Activated CD4-positive, alpha-beta T cell treated with anti-CD3 and anti-CD28 coated beads for 1 hour (primary cell): Measurements from ENCODE around the gene EDN3.

Experiments
- DNase-seq: peaks from one replicate; pipeline ENCODE4 v3.0.0-alpha.2; 2020

Gene EDN3

GRCh38 chr20:59308493-59309201, 8.2 kb downstream of the EDN3 start:
- no peak for DNase-seq

DNA sequence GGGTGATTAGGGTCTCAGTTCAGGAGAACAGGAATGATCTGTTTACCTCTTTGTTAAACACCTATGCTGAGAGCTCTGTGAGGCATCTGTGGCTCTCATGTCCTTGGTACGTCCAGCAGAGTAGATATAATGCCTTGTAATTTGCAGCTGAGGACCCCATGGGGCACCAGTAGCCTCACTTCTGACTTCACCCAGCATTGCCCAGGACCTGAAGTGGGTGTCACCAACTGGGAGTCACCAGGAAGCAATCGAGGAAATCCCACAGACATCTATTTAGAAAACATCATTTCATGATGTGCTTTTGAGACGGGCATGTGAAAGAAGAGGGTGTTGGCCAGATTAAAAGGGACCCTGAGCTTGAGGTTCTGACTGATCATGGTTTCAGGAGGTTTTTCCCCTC, 8.8 kb downstream of the EDN3 start:
- no peak for DNase-seq

DNA sequence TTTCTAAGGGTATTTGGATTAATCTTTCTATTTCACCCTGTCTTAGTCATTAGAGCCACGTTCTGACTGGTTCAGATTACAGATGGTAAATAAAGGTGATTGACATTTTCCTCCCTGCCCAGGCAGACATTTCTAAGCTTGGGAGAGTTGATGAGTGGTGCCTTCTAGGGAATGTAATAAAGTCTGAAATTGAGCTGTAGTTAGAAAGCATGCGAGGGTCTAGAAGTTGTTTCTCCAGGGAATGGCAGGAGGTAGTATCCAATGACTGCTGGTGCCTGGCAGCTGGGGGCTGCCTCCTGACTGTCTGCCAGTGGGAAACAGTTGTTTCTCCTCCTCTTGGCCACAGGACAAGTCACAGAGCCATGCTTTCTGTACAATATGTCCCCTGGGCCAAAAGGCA, 14.6 kb downstream of the EDN3 start:
- no peak for DNase-seq

GRCh38 chr20:59316911-59317731, 16.7 kb downstream of the EDN3 start:
- DNase-seq: no peak

DNA sequence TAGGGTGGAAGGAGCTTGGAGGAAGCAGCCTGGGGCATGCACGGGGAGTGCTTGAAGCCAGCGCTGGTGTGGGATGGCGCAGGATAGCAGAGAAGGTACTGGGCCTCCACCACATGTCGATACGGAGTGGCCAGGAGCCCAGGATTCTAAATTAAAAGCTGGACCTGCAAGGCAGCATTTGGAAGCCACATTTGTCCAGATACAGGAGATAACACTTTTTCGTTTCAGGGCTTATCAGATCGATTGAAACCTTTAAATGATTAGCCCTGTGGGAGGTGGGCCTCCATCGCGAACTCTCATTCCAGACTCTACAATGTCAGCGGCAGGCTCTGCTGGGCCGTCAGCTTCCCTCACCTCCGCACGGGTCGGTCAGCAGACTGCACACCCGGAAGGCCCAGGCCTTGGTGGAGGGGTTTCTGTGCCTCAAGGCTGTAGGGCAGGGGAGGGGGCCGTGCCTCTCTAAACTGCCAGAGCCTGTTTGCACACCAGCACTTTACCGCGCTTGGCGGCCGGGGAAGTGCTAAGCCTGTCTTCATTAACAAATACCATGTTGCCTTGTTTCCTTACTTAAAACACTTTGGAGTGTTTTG, 17.9 kb downstream of the EDN3 start:
- no peak for DNase-seq

GRCh38 chr20:59318803-59319202, 18.4 kb downstream of the EDN3 start:
- no peak for DNase-seq

- no peak for DNase-seq
Observed at GRCh38 chr20:59320426-59320825, 20.0 kb downstream of the EDN3 start.

DNA sequence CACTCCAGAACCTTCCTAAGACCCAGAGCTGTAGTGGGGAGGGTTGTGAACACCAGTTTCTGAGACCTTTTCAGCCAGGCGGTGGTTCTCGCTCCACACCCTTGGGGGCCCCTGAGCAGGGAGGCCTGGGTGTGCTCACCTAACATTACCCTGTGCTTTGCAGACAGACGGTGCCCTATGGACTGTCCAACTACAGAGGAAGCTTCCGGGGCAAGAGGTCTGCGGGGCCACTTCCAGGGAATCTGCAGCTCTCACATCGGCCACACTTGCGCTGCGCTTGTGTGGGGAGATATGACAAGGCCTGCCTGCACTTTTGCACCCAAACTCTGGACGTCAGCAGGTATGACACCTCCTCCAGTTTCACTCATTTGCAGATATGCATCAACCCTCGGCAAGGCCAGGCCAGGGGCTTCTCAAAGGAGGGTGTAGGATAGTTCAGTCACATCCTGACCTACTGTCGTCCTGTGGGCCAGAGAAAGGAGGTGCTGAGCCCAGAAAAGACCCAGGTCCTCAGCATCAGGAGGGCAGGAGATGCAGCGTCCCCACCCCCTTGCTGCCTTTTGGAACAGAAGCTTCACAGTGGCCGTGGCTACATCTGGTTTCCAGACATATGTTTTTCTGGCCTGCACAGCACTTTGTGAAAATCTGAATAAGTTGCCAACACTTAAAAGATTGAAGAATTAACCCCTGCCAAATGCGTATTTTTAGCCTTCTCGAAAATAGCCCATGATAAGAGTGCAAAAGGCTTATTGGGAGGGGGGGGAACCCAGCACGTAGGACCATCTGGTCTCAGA, 20.6 kb downstream of the EDN3 start:
- no peak for DNase-seq

DNA sequence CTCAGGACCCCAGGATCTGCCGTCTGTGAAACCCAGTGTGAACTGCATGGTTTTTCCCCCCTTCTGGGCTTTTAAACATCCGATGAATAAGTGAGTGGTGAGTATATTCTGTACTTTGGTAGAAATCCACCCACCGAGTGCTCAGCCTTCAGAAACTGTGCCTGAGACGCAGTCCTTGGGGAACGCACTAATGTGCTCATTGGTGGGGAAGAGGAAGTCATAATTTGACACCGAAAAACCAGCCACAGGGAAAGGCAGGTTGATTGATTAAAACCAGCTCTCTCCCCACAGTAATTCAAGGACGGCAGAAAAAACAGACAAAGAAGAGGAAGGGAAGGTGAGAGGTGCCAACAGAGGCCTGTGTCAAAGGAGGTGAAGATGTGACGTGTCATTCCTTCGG, 21.7 kb downstream of the EDN3 start:
- no peak for DNase-seq

DNA sequence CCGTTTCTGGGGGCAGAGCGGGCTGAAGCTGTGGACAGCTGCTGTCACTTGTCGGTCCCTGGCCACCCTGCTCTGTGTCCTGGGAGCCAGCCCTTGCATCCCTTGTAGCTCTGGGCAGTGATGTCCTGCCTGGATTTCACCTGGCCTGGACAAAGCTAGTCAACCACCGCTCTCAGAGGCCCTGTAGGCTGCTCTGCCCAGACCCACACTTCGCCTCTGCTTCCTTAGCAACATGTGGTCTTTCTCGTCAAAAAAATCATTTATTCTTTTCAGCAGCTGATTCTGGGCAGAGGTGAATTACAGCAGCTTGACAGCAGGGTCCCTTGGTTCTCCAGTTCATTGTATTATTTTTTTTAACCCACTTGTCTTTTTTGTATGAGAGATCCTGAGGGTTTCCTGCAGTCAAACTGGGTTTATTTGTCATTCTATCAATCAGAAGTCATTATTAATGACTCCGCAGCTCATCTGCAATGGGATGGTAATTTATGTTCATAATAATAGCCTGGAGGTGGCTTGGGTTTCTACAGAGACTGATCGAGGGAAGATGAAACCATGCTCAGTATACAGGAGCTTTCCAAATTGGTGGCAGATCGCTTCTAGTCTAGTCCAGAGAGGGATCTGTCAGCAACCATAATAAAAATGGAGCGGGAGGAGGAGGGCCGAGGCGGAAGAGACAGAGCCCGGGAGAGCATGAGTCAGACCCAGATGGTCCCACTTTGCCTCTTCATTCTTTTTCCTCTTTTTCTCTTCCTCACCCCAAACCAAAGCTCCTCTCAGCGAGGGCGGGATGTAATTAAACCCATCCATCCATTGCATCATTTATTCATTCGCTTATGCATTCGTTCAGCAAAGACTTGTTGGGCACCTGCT, 22.4 kb downstream of the EDN3 start:
- no peak for DNase-seq

DNA sequence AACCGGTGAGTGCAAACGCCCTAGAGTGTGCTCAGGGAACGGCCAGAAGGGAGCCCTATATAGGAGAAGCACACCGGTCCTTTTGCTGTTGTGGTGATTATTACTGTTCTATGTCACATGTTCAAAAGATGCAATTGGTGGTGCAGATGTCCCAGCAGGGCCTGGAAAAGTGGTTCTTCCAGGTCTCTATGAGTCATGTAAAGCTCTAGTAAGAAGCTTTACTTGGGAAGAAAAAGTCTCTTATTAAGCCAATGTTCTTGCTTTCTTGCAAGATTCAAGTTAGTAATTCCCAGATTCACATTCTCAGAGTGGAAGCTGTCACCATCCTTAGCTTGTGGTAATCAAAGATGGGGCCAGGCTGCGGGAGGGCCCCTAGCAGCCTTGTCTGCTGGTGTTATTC, 23.3 kb downstream of the EDN3 start:
- no peak for DNase-seq

DNA sequence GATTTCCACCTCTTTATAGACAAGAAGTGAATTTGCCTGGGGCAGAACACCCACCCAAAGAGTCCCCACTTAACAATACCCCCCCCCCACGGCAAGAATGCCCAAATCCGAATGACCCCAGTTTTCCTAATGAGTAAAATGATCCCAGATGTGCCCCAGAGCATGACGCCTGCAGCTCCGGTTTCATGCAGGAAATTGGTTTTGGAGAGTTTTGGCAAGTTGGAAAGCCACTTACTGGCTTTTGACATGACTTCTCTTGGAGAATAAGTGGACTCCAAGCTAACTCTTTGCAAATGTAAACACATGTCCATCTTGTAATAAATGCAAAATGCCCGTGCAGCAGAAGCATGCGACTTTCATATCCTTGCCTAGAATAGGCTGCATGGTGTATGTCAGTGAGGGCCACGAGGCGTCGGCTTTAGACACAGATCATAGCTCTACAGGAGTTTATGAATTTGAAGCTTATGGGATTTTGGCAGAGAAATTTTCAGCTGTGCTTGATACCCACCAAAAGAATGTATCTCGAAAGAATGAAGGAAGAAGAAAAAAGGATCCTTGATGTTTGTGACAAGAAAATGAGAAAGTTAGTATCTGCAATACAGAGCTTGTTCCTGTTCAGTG, 24.2 kb downstream of the EDN3 start:
- DNase-seq: no peak

- DNase-seq: no peak
Observed at GRCh38 chr20:59325142-59325523, 24.7 kb downstream of the EDN3 start.

DNA sequence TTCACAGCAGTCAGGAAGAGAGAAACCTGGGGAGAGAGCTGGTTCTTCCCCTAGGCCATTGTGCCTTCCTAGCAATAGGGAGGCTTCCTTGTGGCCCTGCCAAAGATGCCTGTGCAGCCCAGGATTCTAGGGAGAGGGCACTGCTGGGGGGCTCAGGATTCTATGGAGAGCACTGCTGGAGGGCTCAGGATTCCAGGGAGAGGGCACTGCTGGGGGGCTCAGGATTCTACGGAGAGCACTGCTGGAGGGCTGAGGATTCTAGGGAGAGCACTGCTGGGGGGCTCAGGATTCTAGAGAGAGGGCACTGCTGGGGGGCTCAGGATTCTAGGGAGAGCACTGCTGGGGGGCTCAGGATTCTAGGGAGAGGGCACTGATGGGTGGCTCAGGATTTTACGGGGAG, 25.8 kb downstream of the EDN3 start:
- no peak for DNase-seq

GRCh38 chr20:59328071-59328470, 27.7 kb downstream of the EDN3 start:
- DNase-seq: no peak

- DNase-seq: no peak
Observed at GRCh38 chr20:59331721-59332329, 31.4 kb downstream of the EDN3 start.

DNA sequence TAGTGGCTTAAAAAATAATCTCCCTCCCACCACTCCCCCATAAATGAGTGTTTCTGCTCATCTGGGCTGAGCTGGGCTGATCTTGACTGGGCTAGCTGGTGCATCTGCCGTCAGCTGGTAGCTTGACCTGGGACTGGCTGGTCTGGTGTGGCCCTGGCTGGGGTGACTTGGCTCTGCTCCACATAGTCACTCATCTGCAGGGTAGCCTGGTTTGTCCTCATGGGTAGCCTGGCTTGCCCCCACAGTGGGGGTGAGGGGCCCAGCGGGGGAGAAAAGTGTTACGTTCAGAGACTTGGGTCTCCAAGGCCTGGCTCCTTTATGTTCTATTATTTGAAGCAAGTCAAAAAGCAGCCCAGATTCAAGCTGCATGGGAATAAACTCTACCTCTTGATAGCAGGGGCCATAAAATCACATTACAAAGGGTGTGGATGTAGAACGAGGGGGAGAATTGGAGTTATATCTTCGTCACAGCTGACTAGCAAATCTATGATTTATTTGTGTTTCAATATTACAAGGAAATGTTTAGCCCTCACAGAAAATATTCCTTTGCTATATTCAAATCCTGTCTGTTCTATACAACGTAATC, 32.9 kb downstream of the EDN3 start:
- no peak for DNase-seq

DNA sequence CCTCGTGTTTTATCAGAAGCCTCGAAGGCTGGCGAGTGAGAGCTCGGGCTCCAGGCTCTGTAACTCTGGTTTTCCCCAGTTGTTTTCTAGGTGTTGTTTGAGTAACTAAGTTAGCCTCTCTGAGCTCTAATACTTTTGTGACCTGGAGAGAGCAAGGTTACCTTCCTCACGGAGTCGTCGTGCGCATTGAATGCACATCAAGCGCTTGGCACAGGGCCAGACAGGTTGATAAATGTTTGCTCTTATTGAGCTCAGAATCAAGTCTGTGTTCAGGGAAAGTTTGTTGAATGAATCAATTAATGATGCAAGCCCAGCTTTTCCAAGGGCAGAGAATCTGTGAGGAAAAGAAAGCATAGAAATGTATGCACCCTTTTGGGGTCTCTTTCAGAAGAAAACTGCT, 33.5 kb downstream of the EDN3 start:
- DNase-seq: no peak

GRCh38 chr20:59334651-59335300, 34.4 kb downstream of the EDN3 start:
- no peak for DNase-seq

GRCh38 chr20:59335377-59335776, 35.0 kb downstream of the EDN3 start:
- DNase-seq: no peak
